GM12878 (cell line): ENCODE measurements around the gene ARHGAP26. TPM values are rescaled to one million over a fixed set of nuclear protein-coding genes. Genes with fewer than 3 reads are reported as not detected.

Source experiments
- ATAC-seq: fragments of 200-7000 bp; cut with Tn5 transposase; 3 replicates; pipeline ENCODE4 v1.9.1; 2020; ENCODE audit warnings: mild to moderate bottlenecking, moderate library complexity
- BruUV-seq: library from RNA; stranded (reverse); fragments of 400-500 nt; replicated peaks from 2 replicates; lab custom pipeline; 2021; lab: Mats Ljungman, UMichigan
- CTCF ChIA-PET: fragments of 300-600 bp; sonication (Branson Sonifier 250); formaldehyde crosslinking; extraction: SDS; loops from one replicate; lab custom pipeline; 2021; ENCODE audit warnings: inconsistent platforms; lab: Yijun Ruan, JAX
- POLR2A ChIA-PET: fragments of 350-600 bp; formaldehyde crosslinking; extraction: SDS; loops from one replicate; lab custom pipeline; 2021; ENCODE audit warnings: inconsistent platforms; lab: Charles Lee
- RAD21 ChIA-PET: fragments of 300-600 bp; sonication (Branson Sonifier 250); formaldehyde crosslinking; loops from one replicate; lab custom pipeline; 2023; ENCODE audit warnings: antibody characterized with exemption; ENCODE audit not compliant: unreplicated experiment; lab: Charles Lee
- SMC1A ChIA-PET: fragments of 300-600 bp; sonication (Branson Sonifier 250); formaldehyde crosslinking; loops from one replicate; lab custom pipeline; 2023; ENCODE audit not compliant: unreplicated experiment, uncharacterized antibody; lab: Charles Lee
- DNase-seq: peaks from one replicate; pipeline ENCODE4 v3.0.0-alpha.2; 2011; ENCODE audit warnings: low read depth, low spot score
- FAIRE-seq: peaks from 3 replicates; lab custom pipeline; 2011; peaks lifted over from hg19 to GRCh38; lab: Jason Lieb, UNC
- H2AFZ ChIP-seq: 2 replicates; pipeline ENCODE4 v1.6.0; 2011; ENCODE audit warnings: low read depth, low read length, control low read depth; ENCODE audit not compliant: control insufficient read depth
- H3K27ac ChIP-seq: 2 replicates; pipeline ENCODE4 v1.5.1; 2011; ENCODE audit warnings: control low read depth; ENCODE audit not compliant: control insufficient read depth, insufficient read depth
- H3K27me3 ChIP-seq, 2 experiments: replicated peaks in 1 of 2; 2 replicates each; pipeline versions ENCODE4 v1.6.0 to v1.6.1; 2011; ENCODE audit warnings: low read length in 1 of 2; ENCODE audit not compliant: control insufficient read depth in 2 of 2, insufficient read depth in 2 of 2
- H3K36me3 ChIP-seq, 2 experiments: 2 replicates each; pipeline ENCODE4 v1.5.1; 2011; ENCODE audit warnings: low read length in 1 of 2; ENCODE audit not compliant: control insufficient read depth in 2 of 2, insufficient read depth in 2 of 2
- H3K4me1 ChIP-seq: 2 replicates; pipeline ENCODE4 v1.6.1; 2011; ENCODE audit warnings: mild to moderate bottlenecking, low read length, moderate library complexity, mixed read lengths; ENCODE audit not compliant: control insufficient read depth, insufficient read depth
- H3K4me2 ChIP-seq: 2 replicates; pipeline ENCODE4 v1.6.0; 2011; ENCODE audit warnings: control low read depth; ENCODE audit not compliant: control insufficient read depth, insufficient read depth
- H3K4me3 ChIP-seq: fragments of 200-600 bp; sonication (generic); 2 replicates; pipeline ENCODE4 v1.5.1; 2016
- H3K79me2 ChIP-seq: 2 replicates; pipeline ENCODE4 v1.6.0; 2011; ENCODE audit warnings: low read length; ENCODE audit not compliant: control insufficient read depth, insufficient read depth
- H3K9ac ChIP-seq: 2 replicates; pipeline ENCODE4 v1.8.0; 2011; ENCODE audit warnings: low read length, control low read depth, mixed read lengths; ENCODE audit not compliant: control insufficient read depth, insufficient read depth
- H3K9me3 ChIP-seq: replicated peaks from 3 replicates; pipeline ENCODE4 v1.5.1; 2011; ENCODE audit warnings: mild to moderate bottlenecking, low read length; ENCODE audit not compliant: control insufficient read depth, insufficient read depth
- H4K20me1 ChIP-seq: 2 replicates; pipeline ENCODE4 v1.6.0; 2011; ENCODE audit not compliant: control insufficient read depth, insufficient read depth
- ASH2L ChIP-seq: fragments of 300-600, 200-600 bp; sonication (generic); IDR thresholded peaks from 2 replicates; pipeline ENCODE4 v1.6.1; 2017; ENCODE audit warnings: low read depth, mild to moderate bottlenecking, borderline replicate concordance
- CEBPB ChIP-seq, 2 experiments: fragments of 150-350 bp in 1 of 2; IDR thresholded peaks; 2 replicates each; pipeline ENCODE4 v1.6.1; 2012 to 2014; ENCODE audit warnings: low read depth in 2 of 2, low read length in 2 of 2, borderline replicate concordance in 1 of 2, inconsistent platforms in 1 of 2
- CHD2 ChIP-seq: IDR thresholded peaks from 2 replicates; pipeline ENCODE4 v1.6.1; 2011; ENCODE audit warnings: low read depth, low read length, improper control_type of control experiment, borderline replicate concordance
- CREB1 ChIP-seq: IDR thresholded peaks from 2 replicates; pipeline ENCODE4 v1.6.1; 2012; ENCODE audit warnings: low read depth, mild to moderate bottlenecking, inconsistent platforms
- EED ChIP-seq: sonication (generic); IDR thresholded peaks from 2 replicates; pipeline ENCODE4 v1.6.1; 2016; ENCODE audit warnings: antibody characterized with exemption, low read depth
- HDAC2 ChIP-seq: fragments of 200-600 bp; sonication (generic); IDR thresholded peaks from 2 replicates; pipeline ENCODE4 v1.6.1; 2017
- IKZF1 ChIP-seq: fragments of 450-650 bp; conservative IDR thresholded peaks from 2 replicates; pipeline ENCODE4 v1.6.1; 2017; ENCODE audit warnings: antibody characterized with exemption, mild to moderate bottlenecking
- MTA2 ChIP-seq: fragments of 450-650 bp; IDR thresholded peaks from 2 replicates; pipeline ENCODE4 v1.6.1; 2016; ENCODE audit warnings: low read depth, mild to moderate bottlenecking, moderate library complexity
- NFIC ChIP-seq: IDR thresholded peaks from 2 replicates; pipeline ENCODE4 v1.6.1; 2012; ENCODE audit warnings: low read depth, mild to moderate bottlenecking, inconsistent platforms, low read length, moderate library complexity
- NFYA ChIP-seq: IDR thresholded peaks from 2 replicates; pipeline ENCODE4 v1.6.1; 2011; ENCODE audit warnings: low read depth, mild to moderate bottlenecking, low read length, improper control_type of control experiment, borderline replicate concordance
- POLR2AphosphoS5 ChIP-seq: IDR thresholded peaks from 2 replicates; pipeline ENCODE4 v1.6.1; 2011; ENCODE audit warnings: mild to moderate bottlenecking, low read length, inconsistent platforms
- RAD51 ChIP-seq: fragments of 450-650 bp; IDR thresholded peaks from 2 replicates; pipeline ENCODE4 v1.6.1; 2016; ENCODE audit warnings: moderate library complexity, mild to moderate bottlenecking, inconsistent platforms
- SMARCA5 ChIP-seq: fragments of 450-650 bp; IDR thresholded peaks from 2 replicates; pipeline ENCODE4 v1.6.1; 2017; ENCODE audit warnings: mild to moderate bottlenecking
- STAT1 ChIP-seq: fragments of 450-650 bp; conservative IDR thresholded peaks from 2 replicates; pipeline ENCODE4 v1.6.1; 2014; ENCODE audit warnings: antibody characterized with exemption, mild to moderate bottlenecking
- STAT3 ChIP-seq: IDR thresholded peaks from 2 replicates; pipeline ENCODE4 v1.6.1; 2011; ENCODE audit warnings: low read depth, low read length, improper control_type of control experiment
- TBL1XR1 ChIP-seq: IDR thresholded peaks from 2 replicates; pipeline ENCODE4 v1.6.1; 2012; ENCODE audit warnings: low read depth, low read length, improper control_type of control experiment
- ZNF217 ChIP-seq: fragments of 450-650 bp; IDR thresholded peaks from 2 replicates; pipeline ENCODE4 v1.6.1; 2017; ENCODE audit warnings: antibody characterized with exemption, mild to moderate bottlenecking
- ZSCAN29 ChIP-seq: fragments of 450-650 bp; IDR thresholded peaks from 2 replicates; pipeline ENCODE4 v1.6.1; 2017; ENCODE audit warnings: mild to moderate bottlenecking, moderate library complexity
- WGBS: methylation state at CpG from one replicate; pipeline ENCODE4 v1.1.6; 2016; ENCODE audit warnings: low lambda C conversion rate; ENCODE audit not compliant: insufficient replicate concordance, insufficient coverage; ENCODE audit errors: missing lambda C conversion rate; 5-methylcytosine and 5-hydroxymethylcytosine counted together
- in situ Hi-C: fragments of 300-500 bp; cut with MboI; formaldehyde crosslinking; loops from 9 replicates; pipeline ENCODE4 v1.14.3; 2018; ENCODE audit warnings: mixed read lengths
- intact Hi-C: fragments of 100-400 bp; cut with micrococcal nuclease; formaldehyde crosslinking; loops from one replicate; pipeline ENCODE4 v1.14.2; 2022; ENCODE audit not compliant: unreplicated experiment
- polyA plus RNA-seq, 11 experiments: library from polyadenylated mRNA; depleted of rRNA in 4 of 11; unstranded in 6 of 11; stranded (reverse) in 5 of 11; fragments of >200 nt; fragmentation: Nextera tagmentation in 4 of 11; fragmentation: Illumina TruSeq in 1 of 11; extraction: Ambion mirVana in 4 of 11; extraction: Trizol in 1 of 11; gene quantifications; 1 replicate in 1 of 11; 2 replicates in 10 of 11; pipeline versions ENCODE4 v1.2.1 to v1.2.3, GENCODE V29; 2011 to 2016; ENCODE audit warnings: inconsistent platforms in 2 of 11, missing spikeins in 2 of 11, low read depth in 1 of 11
- total RNA-seq, 4 experiments: library from RNA; depleted of rRNA in 3 of 4; stranded (reverse); fragments of >200 nt in 3 of 4; fragmentation: Illumina TruSeq in 1 of 4; extraction: Trizol in 1 of 4; gene quantifications; 2 replicates each; pipeline versions ENCODE4 v1.2.1 to v1.2.3, GENCODE V29; 2013 to 2021
- TF ChIP-seq, protein P1 (sequence below): fragments of 450-650 bp; IDR thresholded peaks from 2 replicates; pipeline ENCODE4 v1.6.1; 2018; ENCODE audit warnings: borderline replicate concordance, mild to moderate bottlenecking; ENCODE audit not compliant: partially characterized antibody
- TF ChIP-seq, protein P2 (sequence below): IDR thresholded peaks from 2 replicates; pipeline ENCODE4 v1.6.1; 2012; ENCODE audit warnings: low read depth, low read length, improper control_type of control experiment
- TF ChIP-seq, protein P3 (sequence below): IDR thresholded peaks from 2 replicates; pipeline ENCODE4 v1.6.1; 2012; ENCODE audit warnings: low read depth, low read length, improper control_type of control experiment

Gene ARHGAP26
- total and polyA plus RNA-seq, 10 of the 15 experiments (the other 5 are each of a cell fraction or from before 2014, with no cell fraction given), result 9.4 to 41.5 (median 19.3) TPM

DNA sequence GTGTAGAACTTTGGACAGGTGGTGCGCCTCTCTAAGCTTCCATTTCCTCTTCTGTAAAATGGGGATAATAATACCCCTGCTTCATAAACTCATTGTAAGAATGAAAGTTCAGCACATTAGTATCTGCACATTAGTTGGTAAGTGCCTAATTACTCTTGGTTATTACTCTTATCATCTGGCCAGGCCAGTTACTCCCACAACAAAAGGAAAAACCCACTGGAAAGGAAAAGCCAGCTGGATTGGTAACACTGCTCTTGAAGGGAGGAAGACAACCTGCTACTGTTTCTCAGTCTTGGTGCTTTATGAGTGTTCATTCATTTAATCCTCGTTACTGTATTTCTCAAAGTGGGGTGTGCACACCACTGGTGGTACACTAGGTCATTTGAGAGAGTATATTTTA, 251.4 kb downstream of the ARHGAP26 start:
- DNase-seq (no peak), FAIRE-seq (no peak), ATAC-seq (no peak)
- Histone ChIP-seq H2AFZ (no peak overlapping the region), H3K79me2 (peaks cover 10% of the 10 kb centered on the region), H3K4me2 (peak overlapping the region; percentile 4; the same call in 1 of the 2 replicates), H3K36me3 (no peaks in the 10 kb centered on the region), H3K9ac (no peak overlapping the region), H4K20me1 (no peaks in the 10 kb centered on the region), H3K4me3 (no peak overlapping the region), H3K4me1 (peaks cover 77% of the 10 kb centered on the region), H3K27me3 (no peaks in the 10 kb centered on the region), H3K27ac (peak overlapping the region; percentile 96), H3K9me3 (peaks cover 3% of the 10 kb centered on the region; the same call in 2 of the 3 replicates)
- ChIA-PET POLR2A (interaction anchor here (0.6 to 1.5 kb wide), 6 partner anchors 8 to 889 kb away, joined by 3 to 6 read pairs (median 4); no protein-coding TSS in a partner anchor), RAD21 (interaction anchor here (0.9 to 17.7 kb wide), 11 partner anchors 12 to 374 kb away, joined by 3 to 337 read pairs (median 30); no protein-coding TSS in a partner anchor), CTCF (interaction anchor here (0.7 to 4.9 kb wide), 2 partner anchors 19 to 187 kb away, joined by 4 to 31 read pairs; no protein-coding TSS in a partner anchor), SMC1A (interaction anchor here (0.8 to 7.2 kb wide), 15 partner anchors 10 to 372 kb away, joined by 3 to 138 read pairs (median 17); no protein-coding TSS in a partner anchor)
- in situ Hi-C loops, result loop anchor here (5.0 to 10.0 kb wide), 2 partner anchors 186 to 383 kb away; partner anchors contain the start of gene NR3C1
- intact Hi-C loops, result loop anchor here (2.0 kb wide), 1 partner anchor 17 kb away; no protein-coding TSS in a partner anchor
- BruUV-seq, result no TSS peak
- 2% methylated on average over 2 of the region's 2 CpGs for WGBS
- TF ChIP-seq, protein P1, sequence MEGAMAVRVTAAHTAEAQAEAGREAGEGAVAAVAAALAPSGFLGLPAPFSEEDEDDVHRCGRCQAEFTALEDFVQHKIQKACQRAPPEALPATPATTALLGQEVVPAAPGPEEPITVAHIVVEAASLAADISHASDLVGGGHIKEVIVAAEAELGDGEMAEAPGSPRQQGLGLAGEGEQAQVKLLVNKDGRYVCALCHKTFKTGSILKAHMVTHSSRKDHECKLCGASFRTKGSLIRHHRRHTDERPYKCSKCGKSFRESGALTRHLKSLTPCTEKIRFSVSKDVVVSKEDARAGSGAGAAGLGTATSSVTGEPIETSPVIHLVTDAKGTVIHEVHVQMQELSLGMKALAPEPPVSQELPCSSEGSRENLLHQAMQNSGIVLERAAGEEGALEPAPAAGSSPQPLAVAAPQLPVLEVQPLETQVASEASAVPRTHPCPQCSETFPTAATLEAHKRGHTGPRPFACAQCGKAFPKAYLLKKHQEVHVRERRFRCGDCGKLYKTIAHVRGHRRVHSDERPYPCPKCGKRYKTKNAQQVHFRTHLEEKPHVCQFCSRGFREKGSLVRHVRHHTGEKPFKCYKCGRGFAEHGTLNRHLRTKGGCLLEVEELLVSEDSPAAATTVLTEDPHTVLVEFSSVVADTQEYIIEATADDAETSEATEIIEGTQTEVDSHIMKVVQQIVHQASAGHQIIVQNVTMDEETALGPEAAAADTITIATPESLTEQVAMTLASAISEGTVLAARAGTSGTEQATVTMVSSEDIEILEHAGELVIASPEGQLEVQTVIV, result no peak
- TF ChIP-seq STAT1 (no peak), NFIC (0 out of 2 replicates have a peak, but pooled peaks have one; percentile 36), EED (peak; percentile 67), TBL1XR1 (no peak), HDAC2 (no peak), POLR2AphosphoS5 (no peak), NFYA (no peak), ASH2L (no peak), ZNF217 (no peak), CHD2 (no peak), IKZF1 (peak; percentile 66; the same call in 1 of the 2 replicates), SMARCA5 (peak; percentile 8; the same call in 1 of the 2 replicates), MTA2 (no peak; the same call in 1 of the 2 replicates), RAD51 (no peak), STAT3 (no peak), CEBPB (IDR thresholded peaks at IDR 0.05; ENCODE audit: borderline replicate concordance in 1 of 2, low read depth in 2 of 2, low read length in 2 of 2) (no peak), CREB1 (no peak), ZSCAN29 (no peak)
- TF ChIP-seq, protein P2, sequence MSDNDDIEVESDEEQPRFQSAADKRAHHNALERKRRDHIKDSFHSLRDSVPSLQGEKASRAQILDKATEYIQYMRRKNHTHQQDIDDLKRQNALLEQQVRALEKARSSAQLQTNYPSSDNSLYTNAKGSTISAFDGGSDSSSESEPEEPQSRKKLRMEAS, result no peak
- TF ChIP-seq, protein P3, sequence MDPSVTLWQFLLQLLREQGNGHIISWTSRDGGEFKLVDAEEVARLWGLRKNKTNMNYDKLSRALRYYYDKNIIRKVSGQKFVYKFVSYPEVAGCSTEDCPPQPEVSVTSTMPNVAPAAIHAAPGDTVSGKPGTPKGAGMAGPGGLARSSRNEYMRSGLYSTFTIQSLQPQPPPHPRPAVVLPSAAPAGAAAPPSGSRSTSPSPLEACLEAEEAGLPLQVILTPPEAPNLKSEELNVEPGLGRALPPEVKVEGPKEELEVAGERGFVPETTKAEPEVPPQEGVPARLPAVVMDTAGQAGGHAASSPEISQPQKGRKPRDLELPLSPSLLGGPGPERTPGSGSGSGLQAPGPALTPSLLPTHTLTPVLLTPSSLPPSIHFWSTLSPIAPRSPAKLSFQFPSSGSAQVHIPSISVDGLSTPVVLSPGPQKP, result no peak
